NCI-H146 treated with DMSO at 0.1 percent for 48 hours (cell line): ENCODE data around the gene FIGLA.

Experiments used
- DNase-seq: peaks from one replicate; lab custom pipeline; 2025; ENCODE audit not compliant: unreplicated experiment; lab: John Stamatoyannopoulos, UW

Gene FIGLA

GRCh38 chr2:70790136-70790828 is at the start of gene FIGLA:
TSS of gene FIGLA (minus strand) at chr2:70790643. CDS start at chr2:70790638, 5 bp downstream.
- DNase-seq = no peak

GRCh38 chr2:70837980-70838925 is 47.8 kb upstream of the FIGLA start:
- DNase-seq = no peak

GRCh38 chr2:70835643-70836042 is 45.2 kb upstream of the FIGLA start, which contains the start of gene CD207:
TSS of gene CD207 (minus strand) at chr2:70835816. CDS start at chr2:70835776, 40 bp downstream.
- DNase-seq = no peak

GRCh38 chr2:70834881-70835280 is 44.4 kb upstream of the FIGLA start:
- DNase-seq = no peak

- DNase-seq = no peak
These were observed 43.7 kb upstream of the FIGLA start for GRCh38 chr2:70834106-70834505.

GRCh38 chr2:70833246-70833645 is 42.8 kb upstream of the FIGLA start:
- DNase-seq = no peak

- no peak for DNase-seq
These were observed 41.9 kb upstream of the FIGLA start for GRCh38 chr2:70832386-70832785.

GRCh38 chr2:70831861-70832260 is 41.4 kb upstream of the FIGLA start:
- no peak for DNase-seq

GRCh38 chr2:70830366-70830765 is 39.9 kb upstream of the FIGLA start:
- DNase-seq = no peak

GRCh38 chr2:70829916-70830315 is 39.5 kb upstream of the FIGLA start:
- DNase-seq = no peak

- no peak for DNase-seq
These were observed 38.7 kb upstream of the FIGLA start for GRCh38 chr2:70828914-70829824.

- no peak for DNase-seq
These were observed 37.7 kb upstream of the FIGLA start for GRCh38 chr2:70828115-70828514.

- no peak for DNase-seq
These were observed 36.9 kb upstream of the FIGLA start for GRCh38 chr2:70827388-70827787.

GRCh38 chr2:70826696-70827350 is 36.4 kb upstream of the FIGLA start:
- no peak for DNase-seq

- DNase-seq = no peak
These were observed 32.8 kb upstream of the FIGLA start for GRCh38 chr2:70823249-70823648.

- DNase-seq = no peak
These were observed 32.4 kb upstream of the FIGLA start for GRCh38 chr2:70822843-70823242.

GRCh38 chr2:70820499-70820898 is 30.1 kb upstream of the FIGLA start, which contains the start of gene CLEC4F:
TSS of gene CLEC4F (minus strand) at chr2:70820599. CDS start at chr2:70820523, 76 bp downstream.
- no peak for DNase-seq

GRCh38 chr2:70817284-70817954 is 27.0 kb upstream of the FIGLA start:
- DNase-seq = no peak

GRCh38 chr2:70816726-70817125 is 26.3 kb upstream of the FIGLA start:
- no peak for DNase-seq
